HepG2 (cell line): ENCODE data around the gene FGFBP1. TPM values are rescaled to one million over a fixed set of nuclear protein-coding genes. Genes with fewer than 3 reads are reported as not detected.

Experiments used
- polyA plus RNA-seq, 8 experiments: library from polyadenylated mRNA; depleted of rRNA in 3 of 8; stranded (reverse) in 7 of 8; unstranded in 1 of 8; fragments of >200 nt; fragmentation: Illumina TruSeq in 4 of 8; extraction: Trizol in 4 of 8; gene quantifications; 2 replicates each; pipeline versions ENCODE4 v1.2.1 to v1.2.3, GENCODE V29; 2011 to 2016; ENCODE audit warnings: low read depth in 4 of 8, missing spikeins in 1 of 8, mixed read lengths in 1 of 8; ENCODE audit not compliant: insufficient read depth in 1 of 8
- total RNA-seq, 5 experiments: library from RNA; depleted of rRNA; stranded (reverse); fragments of >200 nt; fragmentation: Illumina TruSeq; extraction: Trizol; gene quantifications; 2 replicates each; pipeline ENCODE4 v1.2.3, GENCODE V29; 2016; ENCODE audit warnings: low read depth in 1 of 5

FGFBP1 gene
- total and polyA plus RNA-seq, 2 of the 13 experiments (the other 11 are each of a cell fraction or from before 2014, with no cell fraction given), result not detected

Other genes starting within 250 kb of the FGFBP1 start
- 0.22 and 0.49 TPM in 2 replicates for gene BST1, start 235.7 kb downstream of the FGFBP1 start, total RNA-seq (2016; rRNA removed; fragmentation: Illumina TruSeq; extraction: Trizol)
- 0.09 and 0.10 TPM in 2 replicates for gene BST1, start 235.7 kb downstream of the FGFBP1 start, polyA plus RNA-seq (2011; rRNA removed)
- not detected in 2 replicates for gene CD38, start 160.4 kb downstream of the FGFBP1 start, total RNA-seq (2016; rRNA removed; fragmentation: Illumina TruSeq; extraction: Trizol)
- gene CD38, start 160.4 kb downstream of the FGFBP1 start, polyA plus RNA-seq (2011; rRNA removed), result not detected in 2 replicates
- gene FGFBP2, start 24.4 kb upstream of the FGFBP1 start, total RNA-seq (2016; rRNA removed; fragmentation: Illumina TruSeq; extraction: Trizol), result not detected in 2 replicates
- gene FGFBP2, start 24.4 kb upstream of the FGFBP1 start, polyA plus RNA-seq (2011; rRNA removed), result not detected in 2 replicates
- 2.5 and 3.9 TPM in 2 replicates for gene PROM1, start 145.3 kb upstream of the FGFBP1 start, total RNA-seq (2016; rRNA removed; fragmentation: Illumina TruSeq; extraction: Trizol)
- 13.6 and 16.4 TPM in 2 replicates for gene PROM1, start 145.3 kb upstream of the FGFBP1 start, polyA plus RNA-seq (2011; rRNA removed)